Endodermal cell (in vitro differentiated cells): ENCODE results near the gene YPEL4. TPM values are rescaled to one million over a fixed set of nuclear protein-coding genes. Genes with fewer than 3 reads are reported as not detected.

Experiments
- DNase-seq: peaks from one replicate; pipeline ENCODE4 v3.0.0-alpha.2; 2017
- H3K27ac ChIP-seq: 2 replicates; pipeline ENCODE4 v1.5.1; 2013; ENCODE audit warnings: mild to moderate bottlenecking, low read depth, low read length, moderate library complexity
- H3K27me3 ChIP-seq: 2 replicates; pipeline ENCODE4 v1.6.1; 2013; ENCODE audit warnings: mild to moderate bottlenecking, low read length, moderate library complexity; ENCODE audit not compliant: insufficient read depth, control insufficient read depth, poor library complexity, severe bottlenecking
- H3K36me3 ChIP-seq: 2 replicates; pipeline ENCODE4 v1.7.0; 2013; ENCODE audit warnings: mild to moderate bottlenecking, low read length, moderate library complexity; ENCODE audit not compliant: control insufficient read depth, insufficient read depth
- H3K4me1 ChIP-seq: one replicate; pipeline ENCODE4 v1.7.0; 2013; ENCODE audit warnings: low read length; ENCODE audit not compliant: control insufficient read depth, insufficient read depth
- H3K4me3 ChIP-seq: 2 replicates; pipeline ENCODE4 v1.5.1; 2013; ENCODE audit warnings: mild to moderate bottlenecking, low read length, moderate library complexity
- H3K9ac ChIP-seq: 2 replicates; pipeline ENCODE4 v1.6.1; 2013; ENCODE audit warnings: mild to moderate bottlenecking, low read length, moderate library complexity; ENCODE audit not compliant: poor library complexity, severe bottlenecking; ENCODE audit errors: extremely low read depth
- H3K9me3 ChIP-seq: 2 replicates; pipeline ENCODE4 v1.6.1; 2013; ENCODE audit warnings: mild to moderate bottlenecking, low read length, moderate library complexity; ENCODE audit not compliant: control insufficient read depth
- H3K27ac Mint-ChIP-seq: 2 replicates; pipeline ENCODE4 v1.8.0; 2020; ENCODE audit warnings: mixed read lengths
- H3K27me3 Mint-ChIP-seq: 2 replicates; pipeline ENCODE4 v1.8.0; 2021; ENCODE audit warnings: mild to moderate bottlenecking, mixed read lengths; ENCODE audit not compliant: insufficient read depth
- H3K36me3 Mint-ChIP-seq: 2 replicates; pipeline ENCODE4 v1.8.0; 2020; ENCODE audit warnings: low read depth, mixed read lengths
- H3K4me1 Mint-ChIP-seq: 2 replicates; pipeline ENCODE4 v1.8.0; 2020; ENCODE audit warnings: mixed read lengths
- H3K4me3 Mint-ChIP-seq: 2 replicates; pipeline ENCODE4 v1.8.0; 2020; ENCODE audit warnings: mild to moderate bottlenecking, moderate library complexity, mixed read lengths
- H3K9me3 Mint-ChIP-seq: 2 replicates; pipeline ENCODE4 v1.8.0; 2020; ENCODE audit warnings: mild to moderate bottlenecking, mixed read lengths
- WGBS, 2 experiments: methylation state at CpG; one replicate each; pipeline versions ENCODE4 v1.1.5 to v1.1.7; 2013; ENCODE audit warnings: missing lambda C conversion rate in 2 of 2, mixed read lengths in 1 of 2; ENCODE audit not compliant: insufficient coverage in 1 of 2, insufficient read length in 1 of 2; 5-methylcytosine and 5-hydroxymethylcytosine counted together
- total RNA-seq, 2 donors: library from RNA; stranded (reverse); fragmentation: NEBNext Ultra II Directional in 1 of 2; extraction: Animal tissue kit (Norgen Biotek cat#: 25700) in 1 of 2; gene quantifications; 2 replicates in 1 of 2; 3 replicates in 1 of 2; pipeline ENCODE4 v1.2.1, GENCODE V29; 2021
- TF ChIP-seq, protein P1 (sequence below): fragments of 200-600 bp; sonication (generic); conservative IDR thresholded peaks from 2 replicates; pipeline ENCODE4 v1.5.0; 2021; ENCODE audit warnings: antibody characterized with exemption, mild to moderate bottlenecking

YPEL4 gene
- total RNA-seq, 2 donors from 2014 or later = not detected

DNA sequence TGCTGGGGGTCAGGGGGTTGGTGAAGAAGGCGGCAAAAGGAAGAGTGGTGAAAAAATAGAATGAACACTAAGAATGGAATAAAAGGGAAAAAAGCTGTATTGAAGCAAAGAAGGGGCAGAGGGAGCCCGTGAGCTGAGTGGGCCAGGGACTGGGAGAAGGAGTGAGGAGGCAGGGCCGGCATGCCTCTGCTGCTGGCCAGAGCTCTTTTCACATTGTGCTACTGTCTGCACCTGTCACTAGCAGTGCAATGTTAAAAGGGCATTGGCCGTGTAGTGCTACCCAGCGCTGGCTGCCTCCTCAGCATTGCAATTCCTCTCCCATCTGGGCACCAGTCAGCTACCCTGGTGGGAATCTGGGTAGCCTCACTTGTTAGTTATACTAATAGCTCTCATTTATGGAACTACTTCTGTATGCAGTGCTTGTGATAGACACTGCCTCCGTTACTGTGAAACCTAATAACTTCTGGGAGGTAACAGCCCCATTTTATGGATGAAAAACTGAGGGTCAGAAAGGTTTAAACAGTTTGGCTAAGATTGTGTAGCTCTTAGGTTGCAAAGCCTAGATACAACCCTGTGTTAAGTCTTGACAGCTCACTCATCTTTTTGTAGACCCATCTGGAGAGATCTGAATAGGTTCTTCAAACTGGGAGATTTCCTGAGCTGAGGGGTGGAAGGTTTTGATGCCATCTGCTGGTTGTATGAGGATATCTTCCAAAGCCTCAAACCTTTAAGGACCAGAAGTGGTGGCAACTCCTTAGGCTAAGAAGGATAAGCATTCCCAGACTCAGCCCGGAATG lies 8.5 kb downstream of the YPEL4 start:
- Mint-ChIP-seq H3K27me3 (no peaks in the 10 kb centered on the region), H3K4me3 (peak overlapping the region; percentile 100), H3K4me1 (peaks cover 47% of the 10 kb centered on the region), H3K36me3 (peaks cover 40% of the 10 kb centered on the region), H3K27ac (peak overlapping the region; percentile 98), H3K9me3 (no peaks in the 10 kb centered on the region)
- H3K4me1 ChIP-seq = peaks cover 19% of the 10 kb centered on the region
- 57 to 66% methylated on average over 7 of the region's 7 CpGs for whole genome bisulfite sequencing, 2 experiments
- peak overlapping the region; percentile 33 for H3K27ac ChIP-seq
- no peaks in the 10 kb centered on the region for H3K9me3 ChIP-seq
- H3K4me3 ChIP-seq = peak overlapping the region; percentile 91
- DNase-seq = peak; percentile 72
- H3K27me3 ChIP-seq = no peaks in the 10 kb centered on the region
- TF ChIP-seq, protein P1, sequence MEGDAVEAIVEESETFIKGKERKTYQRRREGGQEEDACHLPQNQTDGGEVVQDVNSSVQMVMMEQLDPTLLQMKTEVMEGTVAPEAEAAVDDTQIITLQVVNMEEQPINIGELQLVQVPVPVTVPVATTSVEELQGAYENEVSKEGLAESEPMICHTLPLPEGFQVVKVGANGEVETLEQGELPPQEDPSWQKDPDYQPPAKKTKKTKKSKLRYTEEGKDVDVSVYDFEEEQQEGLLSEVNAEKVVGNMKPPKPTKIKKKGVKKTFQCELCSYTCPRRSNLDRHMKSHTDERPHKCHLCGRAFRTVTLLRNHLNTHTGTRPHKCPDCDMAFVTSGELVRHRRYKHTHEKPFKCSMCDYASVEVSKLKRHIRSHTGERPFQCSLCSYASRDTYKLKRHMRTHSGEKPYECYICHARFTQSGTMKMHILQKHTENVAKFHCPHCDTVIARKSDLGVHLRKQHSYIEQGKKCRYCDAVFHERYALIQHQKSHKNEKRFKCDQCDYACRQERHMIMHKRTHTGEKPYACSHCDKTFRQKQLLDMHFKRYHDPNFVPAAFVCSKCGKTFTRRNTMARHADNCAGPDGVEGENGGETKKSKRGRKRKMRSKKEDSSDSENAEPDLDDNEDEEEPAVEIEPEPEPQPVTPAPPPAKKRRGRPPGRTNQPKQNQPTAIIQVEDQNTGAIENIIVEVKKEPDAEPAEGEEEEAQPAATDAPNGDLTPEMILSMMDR = peak; percentile 70
- peaks cover 46% of the 10 kb centered on the region for H3K36me3 ChIP-seq
- no peak overlapping the region for H3K9ac ChIP-seq

GRCh38 chr11:57640068-57640800 lies 9.5 kb downstream of the YPEL4 start:
- Mint-ChIP-seq H3K27ac (peak overlapping the region; percentile 98), H3K27me3 (no peaks in the 10 kb centered on the region), H3K4me3 (peak overlapping the region; percentile 100), H3K4me1 (peaks cover 39% of the 10 kb centered on the region), H3K36me3 (peaks cover 39% of the 10 kb centered on the region), H3K9me3 (no peaks in the 10 kb centered on the region)
- peak; percentile 52 for DNase-seq
- Histone ChIP-seq H3K9me3 (no peaks in the 10 kb centered on the region), H3K27me3 (no peaks in the 10 kb centered on the region), H3K9ac (peak overlapping the region; percentile 99), H3K36me3 (peaks cover 38% of the 10 kb centered on the region), H3K4me3 (peak overlapping the region; percentile 91), H3K27ac (peak overlapping the region; percentile 99), H3K4me1 (peaks cover 9% of the 10 kb centered on the region)
- TF ChIP-seq, protein P1 = no peak
- 0 to 14% methylated on average over 3 to 9 of the region's 9 CpGs for whole genome bisulfite sequencing, 2 experiments

- peaks cover 5% of the 10 kb centered on the region for H3K27me3 Mint-ChIP-seq
- H3K27ac Mint-ChIP-seq = peak overlapping the region; percentile 98
- Histone ChIP-seq H3K9me3 (no peaks in the 10 kb centered on the region), H3K9ac (peak overlapping the region; percentile 99), H3K27ac (peak overlapping the region; percentile 99), H3K36me3 (peaks cover 37% of the 10 kb centered on the region), H3K4me1 (peaks cover 7% of the 10 kb centered on the region), H3K4me3 (peak overlapping the region; percentile 91), H3K27me3 (no peaks in the 10 kb centered on the region)
- peaks cover 36% of the 10 kb centered on the region for H3K4me1 Mint-ChIP-seq
- peak; percentile 99 for DNase-seq
- H3K4me3 Mint-ChIP-seq = peak overlapping the region; percentile 100
- H3K36me3 Mint-ChIP-seq = peaks cover 39% of the 10 kb centered on the region
- no peaks in the 10 kb centered on the region for H3K9me3 Mint-ChIP-seq
- TF ChIP-seq, protein P1 = peak; percentile 37
- WGBS, 2 experiments = 0% methylated on average over 12 of the region's 15 CpGs; no CpG with 5 or more reads in 1 of the 2 experiments
These were observed 10.2 kb downstream of the YPEL4 start for GRCh38 chr11:57639321-57640067.
